Measurements from ENCODE around the gene SPRED2.

The SPRED2 gene

DNA sequence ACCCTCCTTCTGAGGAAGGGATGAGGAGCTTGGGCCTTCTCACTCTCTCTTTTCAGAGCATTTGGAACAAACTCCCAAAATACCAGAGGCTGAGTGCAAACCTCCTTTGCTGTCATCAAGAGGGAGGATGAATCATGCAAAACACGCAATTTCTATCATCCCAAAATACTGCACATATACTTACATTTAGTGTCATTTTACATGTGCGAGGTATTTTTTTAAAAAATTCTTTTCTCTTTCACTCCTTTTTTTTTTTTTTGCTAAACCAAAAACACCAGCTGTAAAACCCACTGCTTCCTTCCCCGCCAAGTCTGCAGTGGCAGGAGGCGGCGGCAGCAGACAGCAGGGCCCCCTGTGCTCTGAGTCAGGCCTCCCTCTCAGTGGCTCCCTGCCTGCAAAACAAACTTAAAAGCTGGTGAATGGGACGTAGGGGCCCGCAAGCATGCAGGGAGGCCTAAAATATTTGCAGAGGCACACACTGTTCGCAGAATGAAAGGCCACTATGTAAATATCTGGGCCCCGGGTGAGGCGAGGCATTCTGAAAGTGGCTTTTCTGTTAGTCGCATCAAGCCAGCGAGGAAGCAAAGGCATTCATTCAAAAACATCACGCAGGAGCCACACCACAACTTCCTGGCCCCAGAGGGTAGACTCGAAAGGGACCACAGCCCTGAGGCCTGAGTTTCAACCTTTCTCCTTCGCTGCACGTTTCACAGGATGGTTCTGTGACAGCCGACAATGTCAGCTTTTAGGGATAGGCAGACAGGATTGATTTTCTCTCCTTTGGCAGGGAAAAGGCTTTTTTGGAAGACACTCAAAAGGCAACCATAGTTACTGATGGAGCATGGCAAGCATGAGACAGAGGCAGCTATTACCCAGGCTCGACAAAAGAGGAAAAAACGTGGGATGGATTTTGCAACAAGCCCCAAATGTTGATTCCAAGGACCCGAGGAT is 131.4 kb downstream of the SPRED2 start:
- DNase-seq = peak; percentile 57 to 58

DNA sequence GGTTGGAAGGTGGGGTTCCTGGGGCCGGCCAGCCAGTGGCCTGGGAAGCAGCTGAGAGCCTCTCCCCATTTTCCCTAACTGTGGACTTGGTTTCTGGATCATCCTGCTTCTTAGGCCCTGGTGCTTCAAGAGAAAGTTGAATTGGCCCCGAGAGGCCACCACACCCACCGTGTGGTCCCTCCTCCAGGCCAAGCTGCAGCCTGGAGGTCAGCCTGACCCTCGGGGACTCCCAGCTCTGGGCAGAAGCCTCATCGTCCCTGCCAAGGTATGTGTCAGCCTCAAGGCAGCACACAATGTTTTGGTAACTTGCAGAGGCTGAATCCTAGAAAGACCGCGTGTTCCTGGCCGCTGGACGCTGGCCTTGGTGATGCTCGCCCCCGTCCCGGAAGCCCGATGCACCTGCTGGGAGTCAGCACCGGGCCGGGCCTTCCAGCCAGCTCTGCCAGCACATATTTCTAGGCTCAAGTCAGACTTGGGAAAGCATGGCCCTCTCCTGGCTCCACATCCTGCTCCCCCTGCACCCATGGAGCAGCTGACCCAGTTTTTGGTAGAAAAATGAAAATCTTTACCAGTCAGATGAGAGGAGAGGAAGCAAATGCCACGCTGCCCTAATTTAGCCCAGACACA is 132.2 kb downstream of the SPRED2 start:
- DNase-seq = no peak

GRCh38 chr2:65299246-65299645 is 133.2 kb downstream of the SPRED2 start:
- DNase-seq = no peak

- no peak for DNase-seq
These were observed 134.3 kb downstream of the SPRED2 start for GRCh38 chr2:65298089-65298488.

- no peak for DNase-seq
These were observed 134.9 kb downstream of the SPRED2 start for GRCh38 chr2:65297544-65297943.

- no peak for DNase-seq
These were observed 135.4 kb downstream of the SPRED2 start for GRCh38 chr2:65296971-65297370.

DNA sequence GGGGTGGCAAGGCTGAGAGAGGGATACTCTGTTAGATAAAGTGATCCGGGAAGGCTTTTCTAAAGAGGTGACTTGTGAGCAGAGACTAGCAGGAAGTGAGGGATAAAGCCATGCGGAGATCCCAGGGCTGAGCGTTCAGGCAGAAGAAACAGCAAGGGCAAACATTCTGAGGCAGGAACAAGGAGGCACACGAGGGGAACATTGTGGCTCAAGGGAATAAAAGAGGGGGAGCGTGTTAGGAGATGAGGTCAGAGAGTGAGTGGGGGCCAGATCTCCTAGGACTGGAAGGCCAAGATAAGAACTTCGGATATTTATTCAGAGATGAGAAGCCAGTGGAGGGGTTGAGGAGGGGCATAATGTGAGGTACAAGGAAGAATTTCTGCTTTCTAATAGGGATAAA is 137.7 kb downstream of the SPRED2 start:
- DNase-seq = no peak

DNA sequence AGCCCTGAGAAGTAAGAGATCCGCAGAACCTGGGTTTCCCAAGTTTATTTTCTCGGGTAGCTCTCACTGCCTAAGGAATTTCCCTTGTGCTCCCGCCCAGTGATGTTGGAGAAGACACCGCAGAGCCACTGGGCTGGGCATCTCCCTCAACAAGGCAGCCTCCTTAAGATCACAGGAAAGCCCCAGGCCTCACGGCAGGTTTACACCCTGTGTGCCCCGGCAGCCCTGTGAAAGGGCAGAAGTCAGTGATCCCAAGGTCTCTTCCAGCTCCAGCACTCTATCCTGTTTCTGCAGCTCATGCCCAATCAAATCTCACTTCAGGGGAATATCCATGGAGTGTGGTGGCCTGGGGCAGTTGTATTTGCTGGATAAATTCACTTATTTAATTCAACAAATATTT is 138.3 kb downstream of the SPRED2 start:
- no peak for DNase-seq

GRCh38 chr2:65293376-65293775 is 139.0 kb downstream of the SPRED2 start:
- DNase-seq = no peak

DNA sequence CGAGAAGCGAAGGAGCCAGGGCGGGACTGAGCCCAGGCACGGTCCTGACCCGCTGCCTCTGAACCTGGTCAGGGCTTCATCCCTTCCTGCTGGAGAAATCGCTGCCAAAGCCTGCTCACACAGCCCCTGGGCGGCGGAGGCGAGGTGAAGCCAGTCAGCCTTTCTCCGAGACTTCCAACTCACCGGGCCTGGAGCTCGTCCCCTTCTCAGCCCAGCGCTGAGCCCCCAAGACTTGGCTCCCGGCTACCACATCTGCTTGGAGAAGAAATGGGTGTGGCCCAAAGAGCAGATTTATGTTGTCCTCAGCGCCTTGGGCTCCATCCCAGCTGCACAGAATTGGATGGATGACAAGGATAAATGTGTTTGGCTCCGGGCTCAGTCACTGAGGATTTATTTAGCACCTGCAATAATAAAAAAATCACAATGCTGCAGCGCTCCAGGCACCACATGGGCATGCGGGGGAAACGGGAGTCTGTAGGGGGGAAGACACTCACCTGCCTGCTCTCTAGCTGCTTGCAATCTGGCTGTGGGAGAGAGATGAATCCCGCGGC is 139.9 kb downstream of the SPRED2 start:
- DNase-seq = no peak

- no peak for DNase-seq
These were observed 140.3 kb downstream of the SPRED2 start for GRCh38 chr2:65292106-65292400.

DNA sequence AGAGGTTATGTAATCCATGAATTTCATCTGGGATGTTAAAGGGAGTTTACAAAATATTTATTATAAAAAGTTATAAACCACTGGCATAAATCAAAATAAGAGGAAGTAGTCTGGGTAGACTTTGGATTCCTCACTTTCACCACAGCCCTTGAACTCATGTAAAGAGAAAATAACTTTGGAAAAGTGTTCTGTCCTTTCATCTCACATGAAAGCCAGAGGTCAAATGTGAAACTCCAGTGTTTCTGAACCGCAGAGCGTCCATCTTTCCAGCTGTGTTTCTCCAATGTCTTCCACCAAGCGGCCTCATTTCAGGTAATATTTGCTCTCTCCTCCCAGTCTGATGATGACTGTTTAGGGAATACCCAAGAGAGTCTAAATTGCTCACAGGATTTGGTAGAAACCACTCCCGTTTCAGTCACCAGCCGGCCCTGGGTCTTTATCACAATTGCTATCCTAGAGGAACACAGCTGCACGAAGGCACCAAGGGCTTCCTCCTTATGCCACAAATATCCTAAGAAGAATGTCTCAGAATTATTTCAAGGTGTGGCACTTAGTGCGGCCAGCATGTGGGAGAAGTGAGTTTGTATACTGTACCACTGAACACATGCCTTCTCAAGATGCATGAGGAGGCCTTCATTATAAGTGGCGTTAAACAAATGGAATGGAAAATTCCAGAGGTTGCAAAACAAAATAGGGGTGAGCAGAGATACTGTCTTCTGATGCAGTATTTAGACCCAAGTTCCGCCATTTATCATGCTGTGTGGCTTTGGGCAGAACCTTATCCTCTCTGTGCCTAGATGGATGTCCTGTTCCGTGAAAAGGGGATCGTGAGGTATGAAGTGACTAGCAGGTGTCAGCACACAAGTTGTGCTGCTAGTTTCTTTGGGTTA is 140.9 kb downstream of the SPRED2 start:
- DNase-seq = no peak

- no peak for DNase-seq
These were observed 145.0 kb downstream of the SPRED2 start for GRCh38 chr2:65287364-65287763.

DNA sequence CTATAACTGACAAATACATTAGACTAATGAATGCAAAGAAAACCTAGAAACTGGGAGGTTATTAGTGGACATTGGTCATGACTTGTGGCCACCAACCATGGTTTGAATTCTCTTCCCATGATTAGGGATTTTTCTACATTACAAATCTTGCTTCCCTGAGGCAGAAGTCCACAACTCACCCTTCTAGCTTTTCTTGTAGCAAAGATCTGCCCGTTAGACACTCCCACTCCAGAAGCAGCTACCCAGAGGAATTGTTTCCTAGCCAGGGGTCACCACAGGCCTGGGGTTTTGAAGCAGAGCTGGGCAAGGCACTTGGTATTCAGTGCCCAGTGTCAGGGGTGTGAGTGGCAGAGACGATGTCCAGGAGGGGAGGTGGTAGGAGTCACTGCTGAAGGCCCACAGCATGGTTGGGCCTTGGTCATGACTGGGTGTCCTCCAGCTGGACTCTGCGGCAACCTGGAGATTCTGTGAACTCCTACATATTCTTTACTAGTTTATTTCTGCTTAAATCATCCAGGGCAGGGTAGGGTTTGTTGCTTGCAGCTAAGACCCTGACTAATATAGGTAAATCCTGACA is 149.8 kb downstream of the SPRED2 start:
- DNase-seq = no peak

DNA sequence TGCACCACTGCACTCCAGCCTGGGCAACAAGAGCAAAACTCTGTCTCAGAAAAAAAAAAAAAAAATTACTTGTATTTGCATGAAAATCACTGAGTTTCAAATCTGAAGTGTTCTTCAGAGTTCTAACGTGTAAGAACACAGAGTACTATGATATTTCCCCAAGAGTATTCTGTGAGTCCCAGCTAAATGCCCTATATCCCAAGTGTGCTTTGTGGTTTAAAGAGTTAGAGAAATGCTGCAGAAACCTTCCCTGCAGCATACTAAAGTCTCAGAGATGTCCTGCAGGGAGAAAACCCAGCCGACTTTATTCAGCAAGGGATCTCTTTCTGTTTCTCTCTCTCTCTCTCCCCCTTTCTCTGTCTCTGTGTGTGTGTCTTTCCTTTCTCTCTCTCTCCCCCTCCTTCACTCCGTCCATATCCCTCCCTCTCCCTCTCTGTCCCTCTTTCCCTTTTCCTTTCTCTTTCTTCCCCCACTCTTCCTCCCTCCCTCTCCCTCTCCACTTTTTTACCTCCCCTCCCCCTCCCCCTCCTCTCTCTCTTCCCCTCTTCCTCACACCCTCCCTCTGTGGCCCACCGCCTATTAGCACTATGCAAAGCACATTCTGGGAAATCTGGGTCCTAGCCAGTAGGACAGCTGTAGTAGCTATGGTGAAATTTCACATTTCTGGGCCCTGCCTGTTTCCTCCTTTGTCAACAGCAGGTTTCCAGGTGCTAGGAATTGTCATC is 150.6 kb downstream of the SPRED2 start:
- no peak for DNase-seq

- no peak for DNase-seq
These were observed 152.6 kb downstream of the SPRED2 start for GRCh38 chr2:65279756-65280155.

- DNase-seq = no peak
These were observed 153.8 kb downstream of the SPRED2 start for GRCh38 chr2:65278531-65278981.

DNA sequence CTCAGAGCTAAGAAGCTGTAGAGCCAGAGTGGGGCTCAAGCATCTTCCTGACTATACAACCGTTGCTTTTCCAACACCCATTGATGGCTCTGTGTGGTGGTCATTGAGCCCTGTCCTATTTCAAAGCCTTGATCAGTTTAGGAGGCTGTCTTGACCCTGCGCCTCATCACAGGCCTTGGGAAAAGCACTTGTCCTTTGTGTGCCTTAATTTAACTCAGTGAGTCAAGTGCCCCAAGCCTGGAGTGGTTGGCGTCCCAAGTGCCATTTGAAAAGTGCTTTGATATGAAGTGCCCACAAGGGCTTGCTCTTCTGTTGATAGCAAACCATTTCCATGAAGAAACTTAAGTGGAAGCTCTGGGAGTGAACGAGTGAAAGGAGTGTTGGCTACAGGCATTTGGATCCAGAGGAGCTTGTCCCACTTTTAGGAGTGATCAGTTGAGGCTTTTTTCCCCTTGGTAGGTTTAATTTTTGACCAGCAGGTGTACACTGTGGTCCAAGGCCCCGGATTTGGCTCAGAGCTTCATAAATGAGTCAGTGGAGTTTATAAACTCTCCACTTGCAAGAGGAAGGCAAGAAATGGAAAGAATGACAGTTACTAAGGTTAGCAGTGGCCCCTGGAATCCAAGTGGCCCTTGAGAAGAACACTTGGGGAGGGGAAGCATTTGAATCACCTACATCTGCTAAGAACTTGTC is 154.5 kb downstream of the SPRED2 start:
- no peak for DNase-seq

- no peak for DNase-seq
These were observed 155.3 kb downstream of the SPRED2 start for GRCh38 chr2:65277118-65277517.

- no peak for DNase-seq
These were observed 155.8 kb downstream of the SPRED2 start for GRCh38 chr2:65276609-65277008.

GRCh38 chr2:65275141-65275915 is 157.1 kb downstream of the SPRED2 start:
- no peak for DNase-seq

Data from activated CD4-positive, alpha-beta T cell treated with anti-CD3 and anti-CD28 coated beads, Interleukin-2, amount 50 U/mL, for 4 hours (primary cell).